H9 (cell line): ENCODE measurements around the gene TRAK1. TPM values are rescaled to one million over a fixed set of nuclear protein-coding genes. Genes with fewer than 3 reads are reported as not detected.

Experiments used
- DNase-seq: peaks from one replicate; pipeline ENCODE4 v3.0.0-alpha.2; 2017
- H2AFZ ChIP-seq: one replicate; pipeline ENCODE4 v1.6.1; 2013; ENCODE audit warnings: mild to moderate bottlenecking, low read length, control low read depth, moderate library complexity
- H2AK5ac ChIP-seq: 2 replicates; pipeline ENCODE4 v1.6.1; 2013; ENCODE audit warnings: low read length, control low read depth, mixed read lengths; ENCODE audit not compliant: insufficient read length
- H2BK120ac ChIP-seq: one replicate; pipeline ENCODE4 v1.6.1; 2013; ENCODE audit warnings: low read depth, mild to moderate bottlenecking, low read length, control low read depth, inconsistent platforms; ENCODE audit not compliant: poor library complexity, severe bottlenecking
- H2BK12ac ChIP-seq: 2 replicates; pipeline ENCODE4 v1.6.1; 2013; ENCODE audit warnings: low read length, control low read depth, mixed read lengths, low read depth; ENCODE audit not compliant: insufficient read length
- H2BK15ac ChIP-seq: 2 replicates; pipeline ENCODE4 v1.6.1; 2013; ENCODE audit warnings: low read depth, low read length, control low read depth
- H2BK20ac ChIP-seq: one replicate; pipeline ENCODE4 v1.6.1; 2013; ENCODE audit warnings: low read depth, mild to moderate bottlenecking, low read length, control low read depth, inconsistent platforms; ENCODE audit not compliant: poor library complexity, severe bottlenecking
- H2BK5ac ChIP-seq: 2 replicates; pipeline ENCODE4 v1.6.1; 2013; ENCODE audit warnings: low read length, control low read depth, mixed read lengths; ENCODE audit not compliant: insufficient read length
- H3K14ac ChIP-seq: 2 replicates; pipeline ENCODE4 v1.6.1; 2013; ENCODE audit warnings: low read length, control low read depth; ENCODE audit not compliant: insufficient read depth
- H3K18ac ChIP-seq: 2 replicates; pipeline ENCODE4 v1.6.1; 2013; ENCODE audit warnings: low read depth, mild to moderate bottlenecking, mixed read lengths, low read length, control low read depth; ENCODE audit not compliant: insufficient read length
- H3K23ac ChIP-seq: 2 replicates; pipeline ENCODE4 v1.6.1; 2013; ENCODE audit warnings: low read length, control low read depth, mixed read lengths, low read depth; ENCODE audit not compliant: insufficient read length
- H3K23me2 ChIP-seq: 2 replicates; pipeline ENCODE4 v1.6.1; 2013; ENCODE audit warnings: low read depth, mild to moderate bottlenecking, mixed read lengths, low read length, control low read depth; ENCODE audit not compliant: insufficient read length, poor library complexity, severe bottlenecking
- H3K27ac ChIP-seq: 2 replicates; pipeline ENCODE4 v1.5.1; 2013; ENCODE audit warnings: low read length, control low read depth, mixed read lengths, low read depth; ENCODE audit not compliant: insufficient read length
- H3K27me3 ChIP-seq: 2 replicates; pipeline ENCODE4 v1.6.1; 2013; ENCODE audit warnings: low read length, control low read depth, inconsistent platforms; ENCODE audit not compliant: insufficient read depth
- H3K4ac ChIP-seq: 2 replicates; pipeline ENCODE4 v1.6.1; 2013; ENCODE audit warnings: low read depth, mild to moderate bottlenecking, control low read depth, inconsistent platforms, low read length, moderate library complexity
- H3K4me1 ChIP-seq: 2 replicates; pipeline ENCODE4 v1.6.1; 2013; ENCODE audit warnings: low read length, control low read depth, inconsistent platforms; ENCODE audit not compliant: insufficient read depth
- H3K4me2 ChIP-seq: 2 replicates; pipeline ENCODE4 v1.6.1; 2013; ENCODE audit warnings: low read length, control low read depth, mixed read lengths; ENCODE audit not compliant: insufficient read length, insufficient read depth
- H3K56ac ChIP-seq: 2 replicates; pipeline ENCODE4 v1.6.1; 2013; ENCODE audit warnings: low read depth, mild to moderate bottlenecking, mixed read lengths, low read length, control low read depth; ENCODE audit not compliant: insufficient read length
- H3K79me1 ChIP-seq: 2 replicates; pipeline ENCODE4 v1.6.1; 2013; ENCODE audit warnings: low read depth, mild to moderate bottlenecking, moderate library complexity, low read length, control low read depth, inconsistent platforms; ENCODE audit not compliant: insufficient read depth, poor library complexity, severe bottlenecking
- H3K79me2 ChIP-seq: 2 replicates; pipeline ENCODE4 v1.6.1; 2013; ENCODE audit warnings: low read length, control low read depth, inconsistent platforms; ENCODE audit not compliant: insufficient read depth
- H3K9ac ChIP-seq: 2 replicates; pipeline ENCODE4 v1.6.1; 2013; ENCODE audit warnings: low read length, control low read depth, mixed read lengths; ENCODE audit not compliant: insufficient read length; ENCODE audit errors: extremely low read depth
- H3K9me3 ChIP-seq: one replicate; pipeline ENCODE4 v1.6.1; 2013; ENCODE audit warnings: low read depth, low read length, inconsistent platforms; ENCODE audit not compliant: control insufficient read depth
- H3T11ph ChIP-seq: one replicate; pipeline ENCODE4 v1.6.1; 2013; ENCODE audit warnings: mild to moderate bottlenecking, low read length, control low read depth, inconsistent platforms
- H4K20me1 ChIP-seq: one replicate; pipeline ENCODE4 v1.6.1; 2013; ENCODE audit not compliant: control insufficient read depth, insufficient read length, insufficient read depth
- H4K5ac ChIP-seq: 2 replicates; pipeline ENCODE4 v1.6.1; 2013; ENCODE audit warnings: low read depth, mild to moderate bottlenecking, mixed read lengths, low read length, control low read depth; ENCODE audit not compliant: insufficient read length
- H4K8ac ChIP-seq: replicated peaks from 2 replicates; pipeline ENCODE4 v1.6.1; 2013; ENCODE audit warnings: low read length, control low read depth, mixed read lengths, low read depth; ENCODE audit not compliant: insufficient read length
- H4K91ac ChIP-seq: 2 replicates; pipeline ENCODE4 v1.6.1; 2013; ENCODE audit warnings: low read depth, mild to moderate bottlenecking, moderate library complexity, mixed read lengths, low read length, control low read depth; ENCODE audit not compliant: insufficient read length
- H3K27ac Mint-ChIP-seq, 3 experiments: 2 replicates in 2 of 3; 3 replicates in 1 of 3; pipeline ENCODE4 v1.8.0; 2020 to 2021; ENCODE audit warnings: mixed read lengths in 3 of 3, mild to moderate bottlenecking in 1 of 3, moderate library complexity in 1 of 3
- H3K27me3 Mint-ChIP-seq: 2 replicates; pipeline ENCODE4 v1.8.0; 2021; ENCODE audit warnings: low read depth, mild to moderate bottlenecking, moderate library complexity, mixed read lengths
- H3K36me3 Mint-ChIP-seq, 3 experiments: 2 replicates in 2 of 3; 3 replicates in 1 of 3; pipeline ENCODE4 v1.8.0; 2020 to 2021; ENCODE audit warnings: low read depth in 3 of 3, mixed read lengths in 3 of 3; ENCODE audit not compliant: insufficient read depth in 1 of 3
- H3K4me1 Mint-ChIP-seq, 2 experiments: 2 replicates each; pipeline ENCODE4 v1.8.0; 2020; ENCODE audit warnings: mixed read lengths in 2 of 2
- H3K4me3 Mint-ChIP-seq, 2 experiments: 2 replicates in 1 of 2; 3 replicates in 1 of 2; pipeline ENCODE4 v1.8.0; 2020 to 2021; ENCODE audit warnings: mild to moderate bottlenecking in 2 of 2, mixed read lengths in 2 of 2, moderate library complexity in 1 of 2
- H3K9me3 Mint-ChIP-seq, 2 experiments: 2 replicates in 1 of 2; 3 replicates in 1 of 2; pipeline ENCODE4 v1.8.0; 2020; ENCODE audit warnings: mild to moderate bottlenecking in 2 of 2, mixed read lengths in 2 of 2, moderate library complexity in 1 of 2
- CTCF ChIP-seq: fragments of 200-600 bp; sonication (generic); conservative IDR thresholded peaks from 3 replicates; pipeline ENCODE4 v1.8.0; 2021; ENCODE audit warnings: antibody characterized with exemption, mild to moderate bottlenecking
- WGBS: extraction: QIAGEN DNeasy Blood & Tissue Kit; methylation state at CpG from one replicate; pipeline ENCODE4 v1.1.7; 2013; ENCODE audit warnings: missing lambda C conversion rate, low lambda C conversion rate, mixed read lengths; ENCODE audit not compliant: insufficient read length; ENCODE audit errors: extremely low coverage; 5-methylcytosine and 5-hydroxymethylcytosine counted together
- total RNA-seq: library from RNA; stranded (reverse); gene quantifications from 2 replicates; pipeline ENCODE4 v1.2.1, GENCODE V29; 2021

The TRAK1 gene
- total RNA-seq, 1 experiment from 2014 or later: 34.2 TPM

GRCh38 chr3:42162462-42162861 lies 71.3 kb downstream of the TRAK1 start:
- WGBS: no CpG with 5 or more reads among the region's 5 CpGs

More at GRCh38 chr3:42162462-42162861, 71.3 kb downstream of the TRAK1 start:
- H3K9ac ChIP-seq: no peak overlapping the region
- H3K27me3 ChIP-seq: no peaks in the 10 kb centered on the region
- no peak overlapping the region for H3K23ac ChIP-seq
- no peak overlapping the region for H2BK12ac ChIP-seq
- H3K23me2 ChIP-seq: peaks cover 10% of the 10 kb centered on the region
- H3K9me3 Mint-ChIP-seq: no peaks in the 10 kb centered on the region
- no peak overlapping the region for H4K91ac ChIP-seq
- no peak overlapping the region for H4K5ac ChIP-seq
- H2BK20ac ChIP-seq: no peak overlapping the region
- H4K8ac ChIP-seq: no peak overlapping the region
- DNase-seq: no peak
- H3K79me2 ChIP-seq: no peaks in the 10 kb centered on the region; the same call in 1 of the 2 replicates
- peaks cover 0 to 2% (median 0%) of the 10 kb centered on the region in 3 experiments; a peak in 1 of 7 replicates for H3K36me3 Mint-ChIP-seq
- no peak overlapping the region for H3K14ac ChIP-seq
- 0 out of 2 replicates have a peak, but pooled peaks cover 4% of the 10 kb centered on the region for H3K4me1 ChIP-seq
- H2AK5ac ChIP-seq: no peak overlapping the region
- no peak overlapping the region for H3K4me3 Mint-ChIP-seq
- no peak for TF ChIP-seq CTCF
- H3K4me1 Mint-ChIP-seq: peaks cover 28 to 46% of the 10 kb centered on the region in 2 experiments
- no peak overlapping the region for H3K56ac ChIP-seq
- H3K4me2 ChIP-seq: no peak overlapping the region
- no peak overlapping the region for H2BK15ac ChIP-seq
- no peaks in the 10 kb centered on the region for H3K27me3 Mint-ChIP-seq
- no peak overlapping the region for H3T11ph ChIP-seq
- H3K9me3 ChIP-seq: no peaks in the 10 kb centered on the region
- no peak overlapping the region for H2AFZ ChIP-seq
- no peak overlapping the region for H3K27ac ChIP-seq
- H2BK120ac ChIP-seq: no peak overlapping the region
- no peak overlapping the region for H3K4ac ChIP-seq
- no peak overlapping the region for H2BK5ac ChIP-seq
- H3K27ac Mint-ChIP-seq: 0 out of 7 replicates have a peak overlapping the region, but pooled peaks of 2 of the 3 experiments have one; percentile 2 to 5
- H3K18ac ChIP-seq: no peak overlapping the region
- no peaks in the 10 kb centered on the region for H4K20me1 ChIP-seq
- peaks cover 3% of the 10 kb centered on the region for H3K79me1 ChIP-seq
